Gastroesophageal sphincter (tissue), 4 donors: ENCODE data around the gene MUSTN1. TPM values are rescaled to one million over a fixed set of nuclear protein-coding genes. Genes with fewer than 3 reads are reported as not detected.

ENCODE experiments used
- ATAC-seq: fragments of 150-250 bp; one replicate; pipeline ENCODE4 v1.9.1; 2016; ENCODE audit warnings: mild to moderate bottlenecking, moderate library complexity
- H3K27ac ChIP-seq, 4 donors: fragments of 200-600 bp; sonication (generic) in 3 of 4; 1 replicate in 3 of 4; 2 replicates in 1 of 4; pipeline ENCODE4 v1.5.1; 2016 to 2019
- H3K27me3 ChIP-seq: fragments of 200-600 bp; sonication (generic); one replicate; pipeline ENCODE4 v1.5.1; 2019
- H3K36me3 ChIP-seq, 2 donors: fragments of 200-600 bp; sonication (generic); one replicate each; pipeline ENCODE4 v1.5.1; 2019; ENCODE audit warnings: control low read depth in 1 of 2
- H3K4me1 ChIP-seq, 3 donors: fragments of 200-600 bp; sonication (generic); 1 replicate in 2 of 3; 2 replicates in 1 of 3; pipeline ENCODE4 v1.5.1; 2016 to 2019; ENCODE audit warnings: control low read depth in 2 of 3
- H3K4me3 ChIP-seq, 2 donors: fragments of 200-600 bp; sonication (generic); one replicate each; pipeline ENCODE4 v1.5.1; 2019; ENCODE audit warnings: mild to moderate bottlenecking in 1 of 2, moderate library complexity in 1 of 2
- H3K9me3 ChIP-seq, 3 donors: fragments of 200-600 bp; sonication (generic); one replicate each; pipeline ENCODE4 v1.5.1; 2017 to 2019; ENCODE audit warnings: control low read depth in 2 of 3
- CTCF ChIP-seq, 4 experiments: fragments of 200-600 bp in 2 of 4; fragments of 450-650 bp in 2 of 4; sonication (generic) in 1 of 4; IDR thresholded peaks; one replicate each; pipeline ENCODE4 v1.5.1; 2017 to 2019; ENCODE audit warnings: antibody characterized with exemption in 4 of 4, mild to moderate bottlenecking in 2 of 4, moderate library complexity in 2 of 4
- EP300 ChIP-seq: sonication (generic); formaldehyde crosslinking; IDR thresholded peaks from one replicate; pipeline ENCODE4 v1.6.1; 2017; ENCODE audit warnings: antibody characterized with exemption, mild to moderate bottlenecking
- POLR2A ChIP-seq, 2 donors: fragments of 450-650 bp; IDR thresholded peaks; one replicate each; pipeline ENCODE4 v1.6.1; 2017; ENCODE audit warnings: antibody characterized with exemption in 2 of 2, mild to moderate bottlenecking in 2 of 2, moderate library complexity in 1 of 2
- POLR2AphosphoS5 ChIP-seq: sonication (generic); formaldehyde crosslinking; IDR thresholded peaks from one replicate; pipeline ENCODE4 v1.6.1; 2017; ENCODE audit warnings: antibody characterized with exemption
- WGBS, 2 donors: methylation state at CpG; one replicate each; pipeline ENCODE4 v1.1.5; 2018; ENCODE audit warnings: low coverage in 1 of 2; 5-methylcytosine and 5-hydroxymethylcytosine counted together
- total RNA-seq, 4 donors: library from RNA; depleted of rRNA; stranded (reverse); fragments of >200 nt; gene quantifications; one replicate each; pipeline ENCODE4 v1.1.0, GENCODE V29; 2016

The MUSTN1 gene
- total RNA-seq, 4 donors from 2014 or later = 8.6 to 20.9 (median 16.6) TPM

GRCh38 chr3:52845691-52846431, 11.0 kb upstream of the MUSTN1 start:
- peaks cover 6 to 78% (median 22%) of the 10 kb centered on the region in 3 donors for H3K4me1 ChIP-seq
- no peak overlapping the region for H3K4me3 ChIP-seq

GRCh38 chr3:52845157-52845556, 10.3 kb upstream of the MUSTN1 start:
- peaks cover 6 to 78% (median 22%) of the 10 kb centered on the region in 3 donors for H3K4me1 ChIP-seq
- TF ChIP-seq POLR2A (IDR thresholded peaks at IDR 0.05) (no peak), POLR2AphosphoS5 (peak; percentile 70)
- H3K4me3 ChIP-seq = no peak overlapping the region
- peaks cover 0 to 69% of the 10 kb centered on the region in 2 donors for H3K36me3 ChIP-seq
- ATAC-seq = peak; percentile 75
- 0 to 22% methylated on average over 3 to 6 of the region's 6 CpGs for WGBS, 2 donors
- peak overlapping the region; percentile 21 to 90 (median 82) for H3K27ac ChIP-seq
- H3K9me3 ChIP-seq = no peaks in the 10 kb centered on the region
- H3K27me3 ChIP-seq = no peaks in the 10 kb centered on the region

More at GRCh38 chr3:52845691-52846431, 11.0 kb upstream of the MUSTN1 start:
- TF ChIP-seq EP300 (no peak), POLR2AphosphoS5 (peak; percentile 63), POLR2A (IDR thresholded peaks at IDR 0.05) (no peak), CTCF (IDR thresholded peaks at IDR 0.05) (peak in 1 of 4 experiments; percentile 59)
- ATAC-seq = peak; percentile 2
- H3K27ac ChIP-seq = peak overlapping the region; percentile 21 to 90 (median 82)
- H3K27me3 ChIP-seq = no peaks in the 10 kb centered on the region
- WGBS, 2 donors = 28 to 55% methylated on average over 4 of the region's 7 CpGs
- peaks cover 0 to 69% of the 10 kb centered on the region in 2 donors for H3K36me3 ChIP-seq
- H3K9me3 ChIP-seq = no peaks in the 10 kb centered on the region

- H3K4me1 ChIP-seq = peaks cover 6 to 76% (median 22%) of the 10 kb centered on the region in 3 donors
- no peak for TF ChIP-seq CTCF (IDR thresholded peaks at IDR 0.05)
- no peak for TF ChIP-seq EP300
- no peak for TF ChIP-seq POLR2A (IDR thresholded peaks at IDR 0.05)
- no peak for TF ChIP-seq POLR2AphosphoS5
- H3K4me3 ChIP-seq = no peak overlapping the region
- no peaks in the 10 kb centered on the region for H3K27me3 ChIP-seq
- no peak for ATAC-seq
- WGBS, 2 donors = 60 to 68% methylated on average over 8 to 13 of the region's 18 CpGs
- H3K27ac ChIP-seq = peak overlapping the region; percentile 44 to 90 (median 82)
- no peaks in the 10 kb centered on the region for H3K9me3 ChIP-seq
- peaks cover 0 to 67% of the 10 kb centered on the region in 2 donors for H3K36me3 ChIP-seq
These were observed 9.6 kb upstream of the MUSTN1 start for GRCh38 chr3:52844290-52844975.

GRCh38 chr3:52843881-52844280, 9.1 kb upstream of the MUSTN1 start:
- Histone ChIP-seq H3K27ac (peak overlapping the region in 3 of 4 donors; percentile 80 to 90 (median 85)), H3K36me3 (peaks cover 0 to 67% of the 10 kb centered on the region in 2 donors), H3K4me1 (peaks cover 6 to 71% (median 18%) of the 10 kb centered on the region in 3 donors), H3K4me3 (no peak overlapping the region), H3K9me3 (no peaks in the 10 kb centered on the region), H3K27me3 (no peaks in the 10 kb centered on the region)
- TF ChIP-seq POLR2AphosphoS5 = no peak
- TF ChIP-seq CTCF (IDR thresholded peaks at IDR 0.05) = no peak
- TF ChIP-seq EP300 = no peak
- TF ChIP-seq POLR2A (IDR thresholded peaks at IDR 0.05) = no peak
- no peak for ATAC-seq
- WGBS, 2 donors = 80% methylated on average over 1 of the region's 2 CpGs; no CpG with 5 or more reads in 1 of the 2 donors

- H3K27ac ChIP-seq = peak overlapping the region in 3 of 4 donors; percentile 80 to 90 (median 85)
- H3K36me3 ChIP-seq = peaks cover 0 to 67% of the 10 kb centered on the region in 2 donors
- no peak for TF ChIP-seq POLR2AphosphoS5
- no peak for TF ChIP-seq POLR2A (IDR thresholded peaks at IDR 0.05)
- no peak for TF ChIP-seq CTCF (IDR thresholded peaks at IDR 0.05)
- TF ChIP-seq EP300 = no peak
- ATAC-seq = peak; percentile 43
- WGBS, 2 donors = 81 to 100% methylated on average over 3 to 10 of the region's 20 CpGs
- H3K27me3 ChIP-seq = no peaks in the 10 kb centered on the region
- H3K4me1 ChIP-seq = peaks cover 6 to 65% (median 17%) of the 10 kb centered on the region in 3 donors
- no peaks in the 10 kb centered on the region for H3K9me3 ChIP-seq
- H3K4me3 ChIP-seq = no peak overlapping the region
These were observed 8.5 kb upstream of the MUSTN1 start for GRCh38 chr3:52843108-52843865.
